ENCODE measurements around the gene CHD6.

CHD6 gene

GRCh38 chr20:41577129-41578009 is 40.8 kb downstream of the CHD6 start:
- DNase-seq = no peak

GRCh38 chr20:41575412-41575811 is 42.8 kb downstream of the CHD6 start:
- no peak for DNase-seq

DNA sequence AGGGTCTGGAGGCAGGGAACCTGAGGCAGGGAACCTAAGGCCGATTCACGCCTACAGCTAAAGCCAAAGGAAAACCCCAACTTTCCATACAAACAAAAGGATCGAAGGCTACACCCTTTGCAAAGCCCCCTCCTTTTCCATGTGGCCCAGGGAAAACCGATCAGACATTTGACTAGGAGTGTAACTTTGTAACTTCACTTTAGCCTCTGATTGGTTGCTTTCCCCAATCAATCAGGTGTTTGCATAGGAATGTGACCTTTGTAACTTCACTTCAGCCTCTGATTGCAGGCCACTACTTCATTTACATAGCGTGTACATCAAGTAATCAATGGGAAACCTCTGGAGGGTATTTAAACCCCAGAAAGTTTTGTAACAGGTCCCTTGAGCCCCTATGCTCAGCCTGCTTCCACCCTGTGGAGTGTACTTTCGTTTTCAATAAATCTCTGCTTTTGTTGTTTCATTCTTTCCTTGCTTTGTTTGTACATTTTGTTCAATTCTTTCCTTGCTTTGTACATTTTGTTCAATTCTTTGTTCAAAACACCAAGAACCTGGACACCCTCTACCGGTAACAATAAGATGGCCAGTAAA is 43.3 kb downstream of the CHD6 start:
- no peak for DNase-seq

- no peak for DNase-seq
Measured at GRCh38 chr20:41573955-41574354, 44.2 kb downstream of the CHD6 start.

DNA sequence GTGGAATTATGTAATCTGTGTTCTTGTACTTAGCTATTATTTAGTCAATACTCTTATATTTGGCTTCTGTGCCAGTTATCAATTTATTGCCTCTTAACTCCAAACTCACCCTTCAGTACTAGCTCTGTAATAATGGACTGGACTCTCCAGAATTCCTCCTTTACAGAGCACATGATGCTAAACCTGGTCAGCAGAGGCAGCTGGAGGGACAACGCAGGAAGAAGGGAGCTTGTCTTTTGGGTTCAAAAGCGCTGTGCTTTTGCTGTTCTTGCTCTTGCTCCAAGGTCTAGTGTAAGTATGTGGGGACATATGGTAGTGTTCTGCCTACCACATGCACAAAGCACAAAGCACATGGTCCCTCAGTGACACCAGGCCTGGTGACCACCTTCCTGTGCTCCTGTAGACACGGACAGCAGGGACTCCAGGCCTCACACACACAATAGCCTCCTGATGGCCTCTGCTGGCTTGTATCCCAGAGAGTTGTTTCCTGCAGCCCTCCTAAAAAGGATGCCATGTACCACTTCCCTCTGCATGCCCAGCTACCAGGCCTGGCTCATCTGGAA is 46.1 kb downstream of the CHD6 start:
- DNase-seq = no peak

- no peak for DNase-seq
Measured at GRCh38 chr20:41571006-41571405, 47.2 kb downstream of the CHD6 start.

- DNase-seq = no peak
Measured at GRCh38 chr20:41570557-41570956, 47.6 kb downstream of the CHD6 start.

- DNase-seq = no peak
Measured at GRCh38 chr20:41567615-41568014, 50.6 kb downstream of the CHD6 start.

DNA sequence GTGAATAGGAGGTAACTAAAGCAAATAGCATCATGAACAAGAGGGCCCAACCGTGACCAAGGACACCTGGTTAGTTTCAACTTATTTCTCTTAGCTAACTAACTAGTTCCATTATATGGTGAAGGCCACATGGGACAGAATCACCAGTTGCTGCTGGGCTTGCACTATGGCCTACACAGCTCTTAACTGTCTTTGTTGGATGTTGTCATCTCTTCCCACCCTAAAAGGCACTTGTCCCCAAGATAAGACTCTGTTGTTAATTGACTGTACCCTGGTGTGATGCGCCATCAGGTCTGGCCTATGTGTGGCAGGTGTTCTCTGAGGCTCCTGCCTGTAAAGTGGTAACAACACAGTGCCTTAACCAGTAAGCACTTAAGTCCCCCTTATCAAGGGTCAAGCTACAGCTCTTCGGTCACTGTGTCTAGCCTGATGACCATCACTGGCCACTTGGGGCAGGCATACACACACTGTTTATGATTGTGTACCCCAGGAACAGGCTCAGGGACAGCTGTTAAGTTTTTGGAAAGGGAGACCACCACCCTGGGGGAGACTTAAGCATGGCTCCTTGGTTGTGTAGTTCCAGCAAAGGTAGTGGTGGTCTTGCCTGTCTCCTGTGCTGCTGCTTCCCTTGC is 51.2 kb downstream of the CHD6 start:
- no peak for DNase-seq

- no peak for DNase-seq
Measured at GRCh38 chr20:41563087-41563486, 55.1 kb downstream of the CHD6 start.

DNA sequence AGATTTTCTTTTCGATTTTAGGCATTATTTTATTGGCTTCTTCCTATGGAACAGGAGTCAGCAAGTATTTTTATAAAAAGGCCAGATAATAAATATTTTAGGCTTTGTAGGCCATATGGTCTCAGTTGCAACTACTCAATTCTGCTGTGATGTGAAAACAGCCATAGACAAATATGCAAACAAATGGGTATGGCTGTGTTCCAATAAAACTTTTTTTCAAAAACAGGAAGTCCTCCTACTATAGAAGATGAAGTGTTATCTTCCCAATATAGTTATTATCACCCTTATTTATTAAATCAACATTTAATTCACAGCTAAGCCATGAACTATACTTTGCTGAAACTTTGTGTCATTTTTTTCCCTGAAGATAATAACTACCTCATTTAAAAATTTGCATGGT is 57.2 kb downstream of the CHD6 start:
- no peak for DNase-seq

GRCh38 chr20:41559658-41560057 is 58.5 kb downstream of the CHD6 start:
- DNase-seq = no peak

GRCh38 chr20:41553142-41553879 is 64.9 kb downstream of the CHD6 start:
- no peak for DNase-seq

DNA sequence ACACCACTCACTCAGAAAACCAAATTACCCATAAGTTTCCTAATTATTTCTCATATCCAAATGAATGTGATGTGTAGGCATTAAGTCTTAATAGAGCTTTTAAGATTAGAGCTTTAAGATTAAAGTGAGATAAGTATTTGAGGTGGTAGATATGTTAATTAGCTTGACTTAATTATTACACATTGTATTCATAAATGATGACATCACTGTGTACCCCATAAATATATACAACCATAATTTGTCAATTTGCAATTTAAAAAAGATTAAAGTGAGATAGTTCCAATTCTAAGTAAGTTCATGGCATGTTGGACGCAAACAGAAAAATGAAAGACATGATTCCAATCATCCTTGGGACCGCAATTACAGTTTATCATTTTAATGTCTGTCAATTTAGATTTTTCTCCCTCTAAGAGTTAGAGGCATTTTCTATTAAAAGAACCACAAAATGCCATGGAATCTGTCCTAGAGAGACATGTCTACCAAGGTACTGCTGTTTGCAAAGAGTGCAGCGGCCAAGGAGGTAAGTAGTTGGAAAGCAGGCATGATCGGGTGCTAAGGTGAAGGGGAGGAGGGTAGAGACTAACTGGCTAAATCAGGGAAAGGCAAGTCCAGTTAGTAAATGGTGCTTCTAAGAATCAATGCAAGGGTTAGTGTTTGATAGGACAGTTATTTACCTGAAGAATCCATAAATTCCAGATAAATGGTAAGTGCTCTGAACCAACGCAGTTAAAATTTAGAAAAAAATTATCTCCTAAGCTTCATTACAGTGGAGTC is 65.7 kb downstream of the CHD6 start:
- no peak for DNase-seq

DNA sequence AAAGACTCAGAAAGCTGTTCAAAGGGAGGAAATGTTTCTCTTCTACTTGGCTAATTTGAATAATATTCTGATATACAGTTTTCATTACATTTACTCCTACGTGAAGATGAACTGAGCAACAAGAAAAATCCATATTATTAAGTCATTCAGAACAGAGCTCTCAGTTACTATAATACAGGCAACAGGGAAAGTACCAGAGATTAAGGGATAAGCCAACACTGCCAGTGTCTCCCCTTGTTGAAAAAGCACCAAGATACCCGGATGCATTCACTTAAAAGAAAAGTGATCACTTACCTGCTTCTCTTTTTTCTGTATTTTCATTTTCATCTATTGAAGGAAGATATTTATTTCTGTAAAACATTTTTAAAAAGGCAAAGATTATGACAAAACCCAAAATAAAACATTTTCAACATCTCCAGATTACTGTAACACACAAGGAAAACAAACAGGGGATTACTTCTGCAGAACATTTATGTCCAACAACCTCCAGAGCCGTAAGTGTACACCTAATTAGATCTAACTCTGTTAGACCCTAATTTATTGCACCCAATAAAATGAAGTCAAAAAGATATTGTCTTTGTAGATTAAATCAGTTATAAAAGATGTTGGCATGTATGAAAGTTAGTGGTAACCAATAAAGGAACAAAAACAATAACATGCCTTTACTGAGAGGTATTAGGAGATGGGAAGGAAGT is 67.0 kb downstream of the CHD6 start:
- DNase-seq = no peak

DNA sequence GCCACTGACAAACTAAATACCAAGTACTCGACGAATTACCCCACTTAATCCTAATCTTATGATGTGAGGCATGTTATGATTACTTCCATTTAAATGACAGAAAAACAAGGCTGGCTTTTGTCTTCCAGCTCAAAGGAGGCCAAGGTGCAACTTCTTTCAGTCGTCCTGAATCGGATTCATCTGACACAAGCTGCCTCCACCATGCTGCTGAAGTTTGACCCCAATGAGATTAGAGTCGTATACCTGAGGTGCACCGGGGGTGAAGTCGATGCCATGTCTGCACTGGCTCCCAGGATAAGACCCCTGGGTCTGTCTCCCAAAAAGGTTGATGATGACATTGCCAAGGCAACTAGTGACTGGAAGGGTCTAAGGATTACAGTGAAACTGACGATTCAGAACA is 71.0 kb downstream of the CHD6 start:
- no peak for DNase-seq

DNA sequence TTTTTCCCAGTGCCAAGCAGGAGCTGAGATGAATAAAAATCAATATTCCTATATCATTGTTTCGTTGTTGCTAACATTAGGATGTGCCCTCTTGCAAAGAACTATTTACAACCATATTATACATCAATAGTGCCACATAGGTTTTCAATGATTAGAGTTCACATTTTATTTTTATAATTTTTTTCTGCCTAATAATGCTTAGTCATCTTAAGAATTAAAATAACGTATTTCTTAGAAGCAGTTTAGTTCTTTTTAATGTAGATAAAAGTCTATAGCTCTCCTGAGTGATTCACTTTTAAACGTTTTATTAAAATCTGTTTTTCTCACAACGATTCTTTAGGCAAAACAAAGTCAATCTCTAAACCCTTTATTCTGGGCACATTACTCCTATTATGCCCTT is 71.6 kb downstream of the CHD6 start:
- DNase-seq = no peak

GRCh38 chr20:41544472-41544871 is 73.7 kb downstream of the CHD6 start:
- DNase-seq = no peak

DNA sequence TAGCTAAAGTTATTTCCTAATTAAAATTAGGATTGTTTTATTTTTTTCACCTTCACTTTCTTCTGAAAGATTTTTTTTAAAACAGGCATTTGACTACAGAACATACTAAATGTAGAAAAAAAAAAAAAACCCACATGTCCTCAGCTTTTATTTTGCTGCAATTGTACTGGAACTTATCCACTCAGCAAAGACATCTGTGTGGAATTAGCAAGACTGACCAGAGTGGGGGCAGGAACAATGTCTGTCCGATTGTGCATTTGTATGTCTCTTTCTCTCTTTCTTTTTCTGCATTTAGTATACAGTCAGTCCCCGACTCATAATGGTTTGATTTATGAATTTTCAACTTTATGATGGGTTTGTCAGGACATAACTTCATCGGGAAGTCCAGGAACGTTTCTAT is 77.3 kb downstream of the CHD6 start:
- no peak for DNase-seq

DNA sequence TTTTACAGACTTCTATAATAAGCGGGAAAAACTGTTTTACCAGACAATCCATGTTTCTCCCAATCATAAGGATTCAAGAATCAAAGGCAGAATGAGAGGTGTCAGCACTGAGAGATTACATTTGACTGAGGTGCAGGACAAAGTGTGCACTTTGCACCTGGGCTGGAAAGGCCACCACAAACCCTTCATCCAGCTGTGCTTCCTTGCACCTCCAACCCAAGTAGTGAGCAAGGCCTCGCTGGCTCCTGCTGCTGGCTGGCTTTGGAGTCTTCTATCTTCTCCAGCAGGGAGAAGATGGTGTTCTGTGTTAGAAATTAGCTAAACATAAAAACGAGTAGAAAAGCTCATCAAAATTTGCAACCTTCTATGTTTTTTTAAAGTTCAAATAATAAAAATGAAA is 77.7 kb downstream of the CHD6 start:
- no peak for DNase-seq

DNA sequence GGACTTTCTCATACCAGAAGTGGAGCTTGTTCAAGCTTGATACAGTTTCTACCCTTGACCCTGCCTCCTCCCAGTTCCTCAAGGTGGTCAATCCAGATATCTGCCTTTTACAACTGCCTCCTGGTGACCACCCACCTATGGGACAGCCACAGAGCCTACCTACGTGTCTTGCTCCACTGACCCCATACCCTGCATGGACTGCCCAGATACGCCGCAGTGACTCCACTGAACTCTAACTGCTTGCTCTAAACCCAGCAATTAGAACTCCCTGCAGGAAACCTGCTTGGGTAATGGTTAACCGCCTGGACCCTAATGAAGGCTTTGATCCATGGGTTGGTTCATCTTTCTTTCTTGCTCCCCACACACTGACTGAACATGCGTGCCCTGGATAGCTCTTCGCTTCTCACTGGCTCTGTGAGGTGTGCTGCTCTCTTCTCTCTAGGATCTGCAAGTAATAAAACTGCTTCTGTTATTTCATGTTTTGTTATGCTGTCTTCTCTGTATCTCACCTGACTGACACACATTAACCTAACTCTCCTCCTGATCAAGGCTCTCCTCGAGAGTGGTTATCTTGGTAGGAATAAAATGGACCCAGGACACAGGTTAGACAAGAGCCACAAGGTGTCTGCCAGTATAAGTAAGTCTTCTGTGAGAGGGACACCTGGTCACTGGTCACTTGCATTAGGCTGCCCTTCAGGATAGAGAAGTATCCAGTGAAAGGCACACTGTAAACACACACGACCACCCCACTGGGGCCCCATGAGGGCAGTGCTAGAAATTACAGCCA is 79.2 kb downstream of the CHD6 start:
- no peak for DNase-seq
